Measurements from ENCODE around the gene WDR77. TPM values are rescaled to one million over a fixed set of nuclear protein-coding genes. Genes with fewer than 3 reads are reported as not detected.

Gene WDR77
- total RNA-seq, 2 donors from 2014 or later: 27.5 to 65.2 TPM

DNA sequence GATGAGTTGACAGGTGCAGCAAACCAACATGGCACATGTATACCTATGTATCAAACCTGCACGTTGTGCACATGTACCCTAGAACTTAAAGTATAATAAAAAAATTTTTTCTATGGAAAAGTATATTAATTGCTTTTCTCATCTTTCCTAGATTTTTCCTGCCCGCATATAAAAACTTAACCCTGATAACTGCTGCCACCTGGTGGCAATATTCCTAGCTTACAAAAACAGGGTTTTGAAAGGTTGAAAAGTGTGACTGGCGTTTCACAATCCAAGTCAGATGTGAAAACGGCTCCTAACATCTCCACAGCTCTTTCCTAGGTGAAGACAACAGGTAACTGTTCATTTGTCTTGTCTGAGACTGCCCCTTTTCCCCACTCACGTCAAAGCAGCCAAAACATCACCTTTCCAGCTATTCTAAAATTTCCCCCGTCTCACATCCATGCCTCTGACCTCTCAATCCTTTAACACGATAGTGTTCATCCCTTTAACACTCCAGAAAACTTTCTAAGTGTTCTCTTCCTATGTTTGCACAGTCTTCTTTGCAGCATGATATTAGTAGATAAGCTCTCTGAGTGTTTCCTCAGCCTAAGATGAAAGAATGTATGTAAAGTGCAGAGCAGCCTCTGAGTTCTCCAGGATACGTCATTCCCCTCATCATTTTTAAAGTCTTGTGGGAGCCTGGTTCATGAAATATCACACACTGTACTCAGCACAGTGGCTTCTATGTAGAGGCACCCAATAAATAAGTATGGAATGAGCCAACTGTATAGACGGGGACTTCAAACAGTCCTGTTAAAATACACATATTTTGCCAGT, 49.1 kb downstream of the WDR77 start:
- peaks cover 6% of the 10 kb centered on the region for H3K4me1 Mint-ChIP-seq
- ATAC-seq (replicated peaks): no peak
- no peak overlapping the region for H3K27ac Mint-ChIP-seq
- no peaks in the 10 kb centered on the region for H3K9me3 Mint-ChIP-seq
- no peaks in the 10 kb centered on the region for H3K27me3 Mint-ChIP-seq
- no peaks in the 10 kb centered on the region for H3K36me3 Mint-ChIP-seq (ENCODE audit: low read depth)
- H3K4me3 Mint-ChIP-seq: no peak overlapping the region

- Mint-ChIP-seq H3K27ac (no peak overlapping the region), H3K27me3 (peaks cover 4% of the 10 kb centered on the region), H3K9me3 (no peaks in the 10 kb centered on the region), H3K4me1 (no peaks in the 10 kb centered on the region), H3K36me3 (ENCODE audit: low read depth) (no peaks in the 10 kb centered on the region), H3K4me3 (no peak overlapping the region)
- ATAC-seq (replicated peaks): no peak
Measured at GRCh38 chr1:111392460-111392945, 56.6 kb downstream of the WDR77 start.

DNA sequence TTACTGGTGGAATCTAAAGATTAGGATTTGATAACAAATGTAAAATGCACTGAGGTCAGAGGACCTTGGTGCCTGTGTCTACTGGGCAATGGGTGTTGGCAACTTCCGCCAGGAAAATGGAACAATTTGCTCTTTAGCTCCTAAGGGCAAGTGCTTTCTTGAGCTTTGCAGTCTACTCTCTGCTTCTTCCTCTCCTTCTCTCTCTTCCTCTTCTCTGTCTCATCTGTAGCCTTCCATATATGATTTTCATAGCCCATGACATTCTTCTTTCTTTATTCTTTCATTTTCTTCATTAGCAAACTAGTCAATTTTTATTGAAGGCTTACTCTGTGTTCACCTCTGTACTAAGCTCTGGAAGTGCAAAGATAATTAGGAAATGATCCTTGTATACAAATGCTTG, 57.0 kb downstream of the WDR77 start:
- Mint-ChIP-seq H3K9me3 (no peaks in the 10 kb centered on the region), H3K36me3 (ENCODE audit: low read depth) (no peaks in the 10 kb centered on the region), H3K4me3 (no peak overlapping the region), H3K27ac (no peak overlapping the region), H3K4me1 (no peaks in the 10 kb centered on the region), H3K27me3 (peaks cover 6% of the 10 kb centered on the region)
- ATAC-seq (replicated peaks): no peak

Other genes with a start within 250 kb of the WDR77 start
- 100 to 1,000 TPM; 146 to 148 TPM for gene DENND2D, start 248.6 kb downstream of the WDR77 start, total RNA-seq
- 1 to 10 TPM; 2.7 to 3.8 TPM for gene CHI3L2, start 221.5 kb downstream of the WDR77 start, total RNA-seq
- gene CHIA, start 158.4 kb downstream of the WDR77 start, total RNA-seq: not detected
- 1 to 10 TPM; 1.9 to 2.1 TPM for gene OVGP1, start 21.5 kb downstream of the WDR77 start, total RNA-seq
- 100 to 1,000 TPM; 235 to 383 TPM for gene ATP5PB, start 208 bp upstream of the WDR77 start, total RNA-seq
- 1 to 10 TPM; 4.4 to 4.9 TPM for gene C1orf162, start 24.7 kb upstream of the WDR77 start, total RNA-seq
- gene ADORA3, start 54.4 kb upstream of the WDR77 start, total RNA-seq: not detected
- under 1 TPM in 1 of 2 donors, not detected in 1; 0.41 TPM for gene TMIGD3, start 54.4 kb upstream of the WDR77 start, total RNA-seq
- 100 to 1,000 TPM; 155 to 209 TPM for gene RAP1A, start 170.5 kb upstream of the WDR77 start, total RNA-seq

All from activated T-helper 17 cell treated with anti-CD3 and anti-CD28 coated beads, Interleukin-2, amount 50 U/mL, for 72 hours (primary cell).